ENCODE measurements around the gene HPCAL1. TPM values are rescaled to one million over a fixed set of nuclear protein-coding genes. Genes with fewer than 3 reads are reported as not detected.

Gene HPCAL1
- total and polyA plus RNA-seq, 2 of the 8 experiments (the other 6 are each of a cell fraction or from before 2014, with no cell fraction given) = 5.8 to 8.6 TPM

GRCh38 chr2:10279472-10279870, 23.2 kb upstream of the HPCAL1 start:
- Histone ChIP-seq H4K91ac (replicated peaks; ENCODE audit: insufficient read length, low read length) (no peak overlapping the region), H4K5ac (ENCODE audit: insufficient read length, low read depth, low read length) (no peak overlapping the region), H3K4ac (replicated peaks; ENCODE audit: insufficient read length, low read depth, low read length) (no peak overlapping the region), H3K79me2 (ENCODE audit: control insufficient read depth in 1 of 2, insufficient read depth in 2 of 2, low read length in 2 of 2) (no peaks in the 10 kb centered on the region), H3K23ac (ENCODE audit: insufficient read length) (no peak overlapping the region), H4K20me1 (replicated peaks in 1 of 2; ENCODE audit: control insufficient read depth in 1 of 2, insufficient read depth in 2 of 2, low read length in 2 of 2) (no peaks in the 10 kb centered on the region), H3K23me2 (ENCODE audit: low read depth, low read length) (no peaks in the 10 kb centered on the region), H3K27me3 (replicated peaks in 1 of 4; ENCODE audit: control insufficient read depth in 3 of 4, extremely low read depth in 1 of 4, insufficient read depth in 3 of 4, low read length in 3 of 4) (no peaks in the 10 kb centered on the region), H3K18ac (ENCODE audit: extremely low read depth, low read length) (no peak overlapping the region), H3K36me3 (ENCODE audit: control insufficient read depth in 2 of 4, insufficient read depth in 4 of 4, low read length in 3 of 4) (no peaks in the 10 kb centered on the region), H4K8ac (ENCODE audit: extremely low read depth, insufficient read depth, low read length) (no peak overlapping the region), H2BK20ac (ENCODE audit: low read length) (no peak overlapping the region), H3K9me3 (ENCODE audit: insufficient read depth in 2 of 2, low read depth in 1 of 2, low read length in 1 of 2) (no peaks in the 10 kb centered on the region), H3K9ac (replicated peaks in 1 of 4; ENCODE audit: extremely low read depth in 1 of 4, low read depth in 3 of 4, low read length in 3 of 4) (no peak overlapping the region), H2AFZ (ENCODE audit: low read length) (no peak overlapping the region), H2BK5ac (ENCODE audit: low read depth, low read length) (no peak overlapping the region), H3K14ac (ENCODE audit: insufficient read length) (no peak overlapping the region), H2AK5ac (ENCODE audit: low read depth, low read length) (no peak overlapping the region), H3K79me1 (ENCODE audit: low read depth, low read length) (no peaks in the 10 kb centered on the region), H3K56ac (replicated peaks; ENCODE audit: insufficient read length, low read depth, low read length) (no peak overlapping the region), H3K4me1 (replicated peaks in 1 of 4; ENCODE audit: control insufficient read depth in 3 of 4, insufficient read depth in 4 of 4, low read length in 3 of 4) (no peaks in the 10 kb centered on the region; a peak in 1 of 7 replicates), H2BK12ac (ENCODE audit: low read depth, low read length) (no peak overlapping the region), H2BK15ac (ENCODE audit: low read length) (no peak overlapping the region), H3K4me3 (ENCODE audit: extremely low read depth in 1 of 4, insufficient read depth in 2 of 4, low read depth in 3 of 4, low read length in 4 of 4) (no peak overlapping the region), H3K27ac (ENCODE audit: low read depth, low read length) (no peak overlapping the region), H3K4me2 (ENCODE audit: insufficient read depth in 1 of 2, low read depth in 2 of 2, low read length in 2 of 2) (no peak overlapping the region), H2BK120ac (replicated peaks; ENCODE audit: low read depth, low read length) (no peak overlapping the region)
- ChIA-PET CTCF (ENCODE audit: partially characterized antibody) (interaction anchor here (0.7 to 3.8 kb wide), 5 partner anchors 19 to 155 kb away, joined by 3 to 14 read pairs (median 6); no protein-coding TSS in a partner anchor), POLR2A (ENCODE audit: partially characterized antibody) (interaction anchor here (0.7 to 0.9 kb wide), 2 partner anchors 148 to 156 kb away, joined by 3 to 4 read pairs; no protein-coding TSS in a partner anchor)
- DNase-seq (ENCODE audit: low read depth in 1 of 2, low spot score in 2 of 2) (no peak), FAIRE-seq (no peak)
- no peak for TF ChIP-seq USF2 (IDR thresholded peaks at IDR 0.05; ENCODE audit: low read length)
- TF ChIP-seq ATF2 (IDR thresholded peaks at IDR 0.05; ENCODE audit: low read length) = no peak
- no peak for TF ChIP-seq TEAD4 (IDR thresholded peaks at IDR 0.05; ENCODE audit: low read depth, low read length)
- TF ChIP-seq CREB1 (IDR thresholded peaks at IDR 0.05) = no peak
- WGBS, 2 experiments (ENCODE audit: extremely low coverage in 1 of 2, insufficient coverage in 1 of 2, insufficient read length in 1 of 2, insufficient replicate concordance in 2 of 2, low coverage in 1 of 2, low lambda C conversion rate in 2 of 2, missing lambda C conversion rate in 1 of 2) = 91% methylated on average over 11 of the region's 11 CpGs; no CpG with 5 or more reads in 1 of the 2 experiments
